ENCODE measurements around the gene NASP. TPM values are rescaled to one million over a fixed set of nuclear protein-coding genes. Genes with fewer than 3 reads are reported as not detected.

NASP gene
- total and polyA plus RNA-seq, 12 donors: 32.3 to 181 (median 54.4) TPM

GRCh38 chr1:45551684-45552083 is 32.2 kb upstream of the NASP start:
- TF ChIP-seq CTCF (IDR thresholded peaks at IDR 0.05) (no peak), POLR2A (IDR thresholded peaks at IDR 0.05) (no peak)
- peak overlapping the region in 2 of 4 donors; percentile 57 to 72 for H3K4me3 ChIP-seq
- H3K4me1 ChIP-seq (replicated peaks in 1 of 2): peaks cover 18 to 22% of the 10 kb centered on the region in 2 donors
- no peak for DNase-seq
- peak overlapping the region in 1 of 5 donors; percentile 71 for H3K27ac ChIP-seq
- intact Hi-C loops (cut with DNase I): no loop called here
- no peaks in the 10 kb centered on the region for H3K27me3 ChIP-seq
- no peaks in the 10 kb centered on the region for H3K9me3 ChIP-seq (replicated peaks in 1 of 3)
- peaks cover 0 to 8% of the 10 kb centered on the region in 2 donors for H3K36me3 ChIP-seq (replicated peaks in 1 of 2)
- 17 to 30% (median 23%) methylated on average over 3 of the region's 3 CpGs for WGBS, 4 donors

GRCh38 chr1:45552331-45552730 is 31.5 kb upstream of the NASP start:
- 89 to 91% (median 90%) methylated on average over 1 of the region's 1 CpG for whole genome bisulfite sequencing, 4 donors
- peak overlapping the region in 1 of 4 donors; percentile 72 for H3K4me3 ChIP-seq
- intact Hi-C loops (cut with DNase I): no loop called here
- peaks cover 0 to 8% of the 10 kb centered on the region in 2 donors for H3K36me3 ChIP-seq (replicated peaks in 1 of 2)
- no peaks in the 10 kb centered on the region for H3K27me3 ChIP-seq
- DNase-seq: peak in 5 of 7 donors; percentile 11 to 61 (median 28)
- H3K9me3 ChIP-seq (replicated peaks in 1 of 3): no peaks in the 10 kb centered on the region
- TF ChIP-seq CTCF (IDR thresholded peaks at IDR 0.05) (no peak), POLR2A (IDR thresholded peaks at IDR 0.05) (no peak)
- peaks cover 18 to 22% of the 10 kb centered on the region in 2 donors for H3K4me1 ChIP-seq (replicated peaks in 1 of 2)
- no peak overlapping the region for H3K27ac ChIP-seq

GRCh38 chr1:45554198-45554597 is 29.6 kb upstream of the NASP start:
- Histone ChIP-seq H3K27me3 (no peaks in the 10 kb centered on the region), H3K4me3 (no peak overlapping the region), H3K9me3 (replicated peaks in 1 of 3) (no peaks in the 10 kb centered on the region), H3K27ac (no peak overlapping the region), H3K36me3 (replicated peaks in 1 of 2) (peaks cover 0 to 8% of the 10 kb centered on the region in 2 donors), H3K4me1 (replicated peaks in 1 of 2) (peaks cover 18 to 26% of the 10 kb centered on the region in 2 donors)
- WGBS, 4 donors: 84 to 89% (median 87%) methylated on average over 6 of the region's 6 CpGs
- intact Hi-C loops (cut with DNase I): no loop called here
- TF ChIP-seq POLR2A (IDR thresholded peaks at IDR 0.05): no peak
- TF ChIP-seq CTCF (IDR thresholded peaks at IDR 0.05): no peak
- no peak for DNase-seq

- Histone ChIP-seq H3K4me1 (replicated peaks in 1 of 2) (peaks cover 0 to 8% of the 10 kb centered on the region in 2 donors), H3K9me3 (replicated peaks in 1 of 3) (no peaks in the 10 kb centered on the region), H3K27me3 (no peaks in the 10 kb centered on the region), H3K36me3 (replicated peaks in 1 of 2) (peaks cover 0 to 17% of the 10 kb centered on the region in 2 donors), H3K4me3 (no peak overlapping the region), H3K27ac (no peak overlapping the region)
- intact Hi-C loops (cut with DNase I): no loop called here
- DNase-seq: no peak
- no peak for TF ChIP-seq CTCF (IDR thresholded peaks at IDR 0.05)
- no peak for TF ChIP-seq POLR2A (IDR thresholded peaks at IDR 0.05)
- 76 to 88% (median 82%) methylated on average over 3 of the region's 3 CpGs for WGBS, 4 donors
Observed at GRCh38 chr1:45557422-45557944, 26.4 kb upstream of the NASP start.
